GM12874 (cell line): ENCODE results near the gene RPRD2.

ENCODE experiments used
- TF ChIP-seq, protein P1 (sequence below): IDR thresholded peaks from 2 replicates; pipeline ENCODE4 v1.5.1; 2011; ENCODE audit warnings: low read depth, mild to moderate bottlenecking, control low read depth, low read length, moderate library complexity; ENCODE audit not compliant: insufficient read depth

RPRD2 gene

DNA sequence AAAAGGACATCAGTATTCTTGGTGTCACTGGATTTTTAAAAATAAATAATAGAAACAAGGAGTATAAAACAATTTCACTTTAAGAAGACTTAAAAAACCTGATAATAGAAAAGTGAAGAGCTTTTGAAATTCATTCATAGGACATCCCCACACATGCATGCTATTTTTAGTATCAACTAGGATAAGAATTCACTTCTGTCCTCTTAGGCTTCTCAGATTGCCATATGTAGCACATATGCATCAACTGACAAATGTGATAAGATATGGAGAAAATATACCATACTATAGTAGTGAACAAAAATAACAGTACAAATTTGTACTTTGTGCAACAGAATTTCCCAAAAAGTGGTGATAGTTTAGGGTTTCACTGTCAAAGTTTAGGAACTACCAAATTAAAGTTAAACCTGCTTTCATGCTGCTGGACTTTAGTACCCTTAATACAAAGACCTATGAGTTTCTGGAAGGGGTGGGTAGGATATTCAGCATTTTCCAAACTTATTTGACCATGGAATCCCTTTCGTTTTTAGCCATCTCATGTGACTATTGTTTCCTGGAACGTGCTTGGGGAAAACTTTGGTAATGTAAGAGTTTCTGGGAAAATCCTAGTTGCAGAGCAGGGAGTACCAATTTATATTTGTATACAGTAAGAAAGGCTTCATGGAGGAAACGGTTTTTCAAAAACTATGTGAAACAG lies 19.8 kb downstream of the RPRD2 start:
- TF ChIP-seq, protein P1, sequence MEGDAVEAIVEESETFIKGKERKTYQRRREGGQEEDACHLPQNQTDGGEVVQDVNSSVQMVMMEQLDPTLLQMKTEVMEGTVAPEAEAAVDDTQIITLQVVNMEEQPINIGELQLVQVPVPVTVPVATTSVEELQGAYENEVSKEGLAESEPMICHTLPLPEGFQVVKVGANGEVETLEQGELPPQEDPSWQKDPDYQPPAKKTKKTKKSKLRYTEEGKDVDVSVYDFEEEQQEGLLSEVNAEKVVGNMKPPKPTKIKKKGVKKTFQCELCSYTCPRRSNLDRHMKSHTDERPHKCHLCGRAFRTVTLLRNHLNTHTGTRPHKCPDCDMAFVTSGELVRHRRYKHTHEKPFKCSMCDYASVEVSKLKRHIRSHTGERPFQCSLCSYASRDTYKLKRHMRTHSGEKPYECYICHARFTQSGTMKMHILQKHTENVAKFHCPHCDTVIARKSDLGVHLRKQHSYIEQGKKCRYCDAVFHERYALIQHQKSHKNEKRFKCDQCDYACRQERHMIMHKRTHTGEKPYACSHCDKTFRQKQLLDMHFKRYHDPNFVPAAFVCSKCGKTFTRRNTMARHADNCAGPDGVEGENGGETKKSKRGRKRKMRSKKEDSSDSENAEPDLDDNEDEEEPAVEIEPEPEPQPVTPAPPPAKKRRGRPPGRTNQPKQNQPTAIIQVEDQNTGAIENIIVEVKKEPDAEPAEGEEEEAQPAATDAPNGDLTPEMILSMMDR, result no peak

DNA sequence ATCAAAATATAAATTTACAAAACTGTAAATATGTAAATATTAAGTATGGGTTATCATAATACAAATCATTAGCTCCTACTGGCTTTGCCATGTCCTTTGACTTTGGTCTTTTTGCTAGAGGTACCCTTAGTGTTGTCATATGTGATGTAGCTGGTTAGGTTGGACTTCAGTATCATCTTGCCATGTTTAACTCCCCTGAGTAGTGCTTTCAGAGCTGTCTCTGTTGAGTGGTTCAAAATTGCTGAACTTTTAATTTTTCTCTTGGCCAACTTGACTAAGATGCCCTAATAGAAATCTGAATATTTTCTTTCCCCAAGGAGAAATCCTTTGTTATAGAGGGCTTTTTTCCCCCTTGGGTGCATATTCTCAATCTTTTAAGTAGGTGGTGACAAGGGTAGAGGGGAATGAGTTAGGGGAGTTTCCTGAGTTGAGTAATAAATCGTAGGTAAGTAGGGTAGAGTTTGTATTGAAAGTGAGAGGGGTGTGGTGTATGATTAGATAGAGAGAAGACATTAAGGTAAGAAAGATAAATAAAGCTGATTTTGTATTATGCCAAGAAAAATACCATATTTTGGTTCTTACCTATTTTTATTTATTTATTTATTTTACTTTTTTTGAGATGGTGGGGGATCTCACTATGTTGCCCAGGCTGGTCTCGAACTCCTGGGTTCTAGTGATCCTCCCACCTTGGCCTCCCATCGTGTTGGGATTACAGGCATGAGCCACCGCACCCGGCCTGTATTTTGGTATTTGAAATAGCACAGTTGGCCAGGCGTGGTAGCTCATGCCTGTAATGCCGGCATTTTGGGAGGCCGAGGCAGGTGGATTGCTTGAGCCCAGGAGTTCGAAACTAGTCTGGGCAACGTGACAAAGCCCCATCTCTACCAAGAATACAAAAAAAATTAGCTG lies 21.8 kb downstream of the RPRD2 start:
- TF ChIP-seq, protein P1, result no peak

DNA sequence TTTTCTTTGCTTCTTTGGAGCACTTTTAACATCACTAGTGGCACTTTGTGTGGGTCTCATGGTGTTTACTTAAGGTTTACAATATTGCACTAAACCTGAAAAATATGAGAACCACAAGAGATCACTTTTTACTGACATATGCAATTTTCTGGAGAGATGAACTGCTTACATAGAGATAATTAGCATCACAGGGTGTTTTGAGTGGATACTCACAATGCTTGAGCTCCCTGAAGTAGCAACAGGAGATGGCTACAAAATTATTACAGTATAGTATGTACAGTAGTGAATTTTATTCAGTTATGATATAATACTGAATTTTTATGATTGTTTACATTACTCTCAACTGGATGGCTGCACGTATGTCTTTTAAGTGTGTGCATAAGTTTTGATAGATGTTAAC lies 22.6 kb downstream of the RPRD2 start:
- TF ChIP-seq, protein P1, result no peak

DNA sequence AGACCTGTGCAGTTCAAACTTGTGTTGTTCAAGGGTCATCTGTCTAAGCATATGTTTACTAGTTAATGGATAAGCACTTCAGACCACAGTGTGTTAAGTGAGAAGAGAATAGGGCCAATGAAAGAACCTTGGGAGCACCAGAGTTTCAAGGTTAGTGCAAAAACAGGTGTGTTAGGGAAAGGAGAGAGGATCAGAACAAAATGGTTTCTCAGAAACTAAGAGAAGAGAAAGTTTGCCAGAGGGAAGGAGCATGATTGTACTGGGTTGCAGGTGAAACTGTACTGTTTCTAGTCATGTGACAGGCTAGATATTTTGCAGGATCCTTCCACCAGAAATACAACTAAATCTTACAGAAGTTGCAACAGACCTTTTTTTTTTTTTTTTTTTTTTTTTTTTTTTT lies 23.3 kb downstream of the RPRD2 start:
- TF ChIP-seq, protein P1, result no peak

DNA sequence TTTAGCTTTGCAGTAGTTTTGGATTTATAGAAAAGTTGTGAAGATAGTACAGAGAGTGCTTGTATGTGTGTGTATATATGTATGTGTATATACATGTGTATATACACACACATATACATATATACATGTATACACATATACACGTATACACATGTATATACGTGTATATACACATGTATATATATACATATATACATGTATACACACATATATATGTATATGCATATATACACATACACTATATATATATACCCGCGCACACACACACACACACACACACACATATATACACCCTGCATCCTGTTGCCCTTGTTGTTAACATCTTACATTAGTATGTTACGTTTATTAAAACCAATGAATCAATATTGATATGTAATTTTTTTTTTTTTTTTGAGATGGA lies 24.3 kb downstream of the RPRD2 start:
- TF ChIP-seq, protein P1, result no peak

DNA sequence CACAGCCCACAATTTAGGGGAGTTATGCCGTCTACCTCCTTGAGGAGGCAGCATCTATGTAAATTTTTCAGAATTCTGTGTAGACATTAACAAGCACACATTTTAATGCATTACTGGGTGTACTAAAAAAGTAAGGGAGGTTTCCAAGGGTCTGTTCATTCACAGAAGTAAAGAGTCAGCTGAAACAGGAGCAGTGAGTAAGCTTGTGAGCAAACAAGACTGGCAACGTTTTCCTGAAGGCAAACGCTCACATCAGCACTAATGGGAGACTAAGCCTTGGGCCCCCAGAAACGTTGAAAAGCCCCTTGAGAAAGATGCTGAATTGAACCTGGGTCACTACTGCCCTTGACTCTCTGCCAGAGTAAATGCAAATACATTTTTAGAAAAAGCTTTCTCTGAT lies 25.7 kb downstream of the RPRD2 start:
- TF ChIP-seq, protein P1, result no peak

DNA sequence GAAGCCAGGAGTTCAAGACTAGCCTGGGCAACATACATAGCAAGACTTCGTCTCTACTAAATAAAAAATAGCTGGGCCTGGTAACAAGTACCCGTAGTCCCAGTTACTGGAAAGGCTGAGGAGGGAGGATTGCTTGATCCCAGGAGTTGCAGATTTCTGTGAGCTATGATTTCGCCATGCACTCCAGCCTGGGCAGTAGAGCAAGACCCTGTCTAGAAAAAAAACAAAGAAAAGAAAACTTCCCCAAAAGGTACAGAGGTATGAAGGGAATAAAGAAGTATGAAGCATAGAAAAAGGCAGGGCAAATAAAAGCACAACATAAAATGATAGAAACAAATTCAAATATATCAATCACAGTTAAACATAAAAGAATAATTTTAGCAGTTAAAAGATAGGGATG lies 28.7 kb downstream of the RPRD2 start:
- TF ChIP-seq, protein P1, result no peak
